ENCODE measurements around the gene PHAF1.

PHAF1 gene

GRCh38 chr16:67183627-67184452 is 74.1 kb downstream of the PHAF1 start, which contains the start of gene MATCAP1:
TSS of gene MATCAP1 (minus strand) at chr16:67183963. CDS start at chr16:67180610, 3,353 bp downstream.
- peak; percentile 95 for DNase-seq

- no peak for DNase-seq
These were observed 74.8 kb downstream of the PHAF1 start for GRCh38 chr16:67184453-67184994.

- peak; percentile 84 for DNase-seq
These were observed 75.4 kb downstream of the PHAF1 start for GRCh38 chr16:67184995-67185650.

GRCh38 chr16:67185651-67186134 is 76.0 kb downstream of the PHAF1 start:
- no peak for DNase-seq

- DNase-seq, result no peak
These were observed 76.8 kb downstream of the PHAF1 start for GRCh38 chr16:67186550-67186950.

GRCh38 chr16:67187175-67187890 is 77.6 kb downstream of the PHAF1 start:
- DNase-seq, result no peak

GRCh38 chr16:67188323-67188722 is 78.6 kb downstream of the PHAF1 start:
- DNase-seq, result no peak

GRCh38 chr16:67188798-67189197 is 79.1 kb downstream of the PHAF1 start:
- DNase-seq, result no peak

GRCh38 chr16:67190041-67190440 is 80.3 kb downstream of the PHAF1 start, which contains the start of gene EXOC3L1:
TSS of gene EXOC3L1 (minus strand) at chr16:67190136. CDS start at chr16:67189676, 460 bp downstream.
- DNase-seq, result no peak

- DNase-seq, result no peak
These were observed 81.0 kb downstream of the PHAF1 start for GRCh38 chr16:67190448-67191399.

GRCh38 chr16:67191411-67191994 is 81.8 kb downstream of the PHAF1 start:
- DNase-seq, result no peak

- peak; percentile 96 for DNase-seq
These were observed 82.4 kb downstream of the PHAF1 start, which contains the start of gene E2F4 for GRCh38 chr16:67191995-67192681. TSS of gene E2F4 (plus strand) at chr16:67192155. CDS start at chr16:67192228, 73 bp downstream.

GRCh38 chr16:67192781-67193361 is 83.1 kb downstream of the PHAF1 start:
- DNase-seq, result no peak

- DNase-seq, result no peak
These were observed 83.8 kb downstream of the PHAF1 start for GRCh38 chr16:67193536-67193935.

GRCh38 chr16:67194260-67194659 is 84.5 kb downstream of the PHAF1 start:
- DNase-seq, result no peak

GRCh38 chr16:67195676-67196075 is 85.9 kb downstream of the PHAF1 start:
- DNase-seq, result no peak

GRCh38 chr16:67196881-67197280 is 87.1 kb downstream of the PHAF1 start:
- no peak for DNase-seq

GRCh38 chr16:67197704-67198103 is 88.0 kb downstream of the PHAF1 start:
- no peak for DNase-seq
